GM21528 (cell line): ENCODE results near the gene OPCML.

Experiments
- ATAC-seq: cut with Tn5 transposase; IDR thresholded peaks from one replicate; pipeline ENCODE4 v1.9.1; 2021; ENCODE audit warnings: mild to moderate bottlenecking, moderate library complexity; ENCODE audit not compliant: unreplicated experiment, low FRiP score

The OPCML gene

DNA sequence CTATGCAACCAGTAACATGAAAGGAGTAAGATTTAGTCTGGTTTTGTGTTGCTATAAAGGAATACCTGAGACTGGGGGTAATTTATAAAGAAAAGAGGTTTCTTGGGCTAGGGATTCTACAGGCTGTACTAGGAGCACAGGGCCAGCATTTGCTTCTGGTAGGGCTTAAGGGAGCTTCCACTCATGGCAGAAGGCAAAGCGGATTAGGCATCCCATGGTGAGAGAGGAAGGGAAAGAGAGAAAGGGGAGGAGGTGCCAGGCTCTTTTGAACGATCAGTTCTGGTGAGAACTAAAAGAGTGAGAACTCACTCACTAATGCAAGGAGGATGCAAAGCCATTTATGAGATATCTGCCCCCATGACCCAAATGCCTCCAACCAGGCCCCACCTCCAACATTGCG lies 283.2 kb downstream of the OPCML start:
- ATAC-seq: no peak

DNA sequence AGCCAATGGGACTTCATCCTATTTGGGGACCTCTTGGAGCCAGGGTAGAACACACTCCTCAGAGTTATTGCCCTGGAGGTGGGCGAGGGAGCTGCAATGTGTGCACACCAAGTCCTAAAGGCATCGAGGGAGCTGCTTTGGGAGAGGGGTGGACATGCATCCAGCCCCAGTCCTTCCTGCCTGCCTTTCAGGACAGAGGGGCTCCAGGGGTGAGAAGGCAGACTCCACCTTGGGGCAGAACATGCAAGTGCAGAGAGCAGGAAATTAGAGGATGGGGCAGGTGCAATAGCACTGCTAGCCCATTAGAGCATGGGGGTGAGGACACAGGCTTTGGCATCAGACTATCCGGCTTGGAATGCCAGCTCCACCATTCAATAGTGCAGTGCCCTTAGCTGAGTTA lies 288.5 kb downstream of the OPCML start:
- ATAC-seq: no peak

DNA sequence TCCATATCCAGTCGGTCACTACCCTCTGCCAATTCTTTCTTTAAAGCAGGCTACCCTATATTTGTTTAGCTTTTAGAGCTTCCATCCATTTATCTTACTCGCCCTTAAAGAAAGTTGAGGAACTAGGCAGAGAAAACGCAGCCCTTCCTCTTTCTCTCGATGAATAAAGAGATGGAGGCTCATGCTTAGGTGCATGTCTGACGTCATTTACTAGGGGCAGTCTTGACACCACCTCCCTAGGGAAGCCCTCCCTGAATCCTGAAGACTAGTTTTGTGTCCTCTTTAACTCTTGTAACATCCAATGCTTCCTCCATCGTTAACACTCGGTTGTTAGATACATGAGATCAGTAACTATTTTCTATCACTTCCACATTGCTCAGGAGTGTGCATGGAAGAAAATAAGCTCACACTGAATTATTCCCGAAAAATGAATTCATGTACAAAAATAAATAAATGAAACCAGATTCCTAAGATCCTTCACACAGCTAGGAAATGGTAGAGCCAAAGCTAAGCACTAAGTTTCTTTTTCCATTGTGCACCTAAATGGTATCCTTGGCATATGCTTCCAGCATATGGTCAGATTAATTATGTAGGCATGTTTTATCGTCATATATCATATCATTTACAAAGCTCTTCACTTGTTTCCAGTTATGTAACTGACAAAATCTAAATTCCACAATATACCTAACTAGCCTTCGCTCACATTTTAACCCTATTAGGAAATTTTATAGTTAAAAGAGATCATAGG lies 291.2 kb downstream of the OPCML start:
- ATAC-seq: no peak

DNA sequence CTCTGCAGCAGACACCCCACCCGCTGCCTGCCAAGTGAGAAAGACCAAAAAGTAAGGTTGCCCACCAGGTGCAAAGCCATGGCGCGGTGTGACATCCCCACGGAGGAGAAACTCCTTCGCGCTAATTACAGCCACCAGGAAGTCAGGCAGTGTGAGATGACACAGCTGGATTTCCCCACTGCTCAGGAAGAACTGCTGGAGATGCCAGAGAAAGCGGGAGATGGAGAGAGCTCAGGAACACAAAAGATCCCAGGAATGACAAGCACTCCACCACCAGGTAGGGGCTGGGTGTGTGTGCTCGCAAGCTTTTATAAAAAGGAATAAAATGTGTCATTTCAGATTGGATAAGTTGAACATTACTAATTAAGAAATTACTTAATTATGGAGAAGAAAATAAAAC lies 292.7 kb downstream of the OPCML start:
- no peak for ATAC-seq

DNA sequence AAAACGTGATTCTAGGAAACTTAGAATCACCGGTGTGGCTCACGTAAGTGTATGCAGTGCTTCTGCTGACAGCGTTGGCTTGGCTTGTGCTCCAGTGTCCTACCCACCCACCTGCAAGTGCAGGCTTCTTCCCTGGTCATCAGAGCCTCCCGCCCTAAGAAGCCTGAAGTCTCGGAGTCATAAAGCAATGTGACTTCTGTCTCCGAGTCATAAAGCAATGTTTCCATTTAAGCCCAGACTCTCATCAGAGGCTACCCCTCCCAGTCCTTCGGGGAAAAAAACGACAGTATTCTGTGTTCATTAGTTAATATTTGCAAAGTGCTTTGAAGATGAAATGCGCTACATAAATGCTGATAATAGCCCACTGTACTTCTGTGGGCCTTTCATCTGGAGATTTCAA lies 293.8 kb downstream of the OPCML start:
- no peak for ATAC-seq

DNA sequence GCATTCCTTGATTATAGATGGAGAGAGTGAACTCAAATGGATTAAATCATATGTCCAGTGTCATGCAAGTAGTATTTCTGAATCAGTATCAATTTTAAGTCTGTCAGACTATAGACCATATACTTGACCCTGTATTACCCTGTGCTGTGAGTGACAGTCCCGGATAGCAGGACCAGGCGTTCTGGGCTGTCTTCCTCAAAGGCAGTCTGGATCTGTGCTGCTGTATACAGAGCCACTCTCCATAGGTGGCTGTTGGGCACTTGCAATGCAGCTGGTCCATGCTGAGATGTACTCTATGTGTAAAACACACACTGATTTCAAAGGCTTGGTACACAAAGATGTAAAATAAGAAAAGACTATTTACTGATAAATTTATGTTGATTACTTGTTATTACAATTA lies 294.3 kb downstream of the OPCML start:
- ATAC-seq: no peak

DNA sequence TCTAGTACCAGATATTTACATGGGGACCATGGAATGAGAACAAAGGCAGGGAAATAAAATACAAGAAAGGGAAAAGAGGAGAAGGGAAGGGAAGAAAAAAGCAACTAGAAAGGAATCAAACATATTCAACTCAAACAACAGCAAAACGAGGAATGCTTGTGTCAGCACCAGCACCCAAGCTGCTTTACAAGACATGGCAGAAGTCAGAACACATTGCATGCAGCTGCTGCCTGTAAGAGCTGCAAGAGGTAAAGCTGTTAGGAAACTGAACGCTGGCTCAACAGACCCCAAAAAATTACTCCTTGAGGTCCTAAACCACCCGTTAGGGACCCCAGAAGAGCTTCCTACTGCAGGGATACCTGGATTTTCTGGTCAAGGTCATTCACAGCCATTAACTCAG lies 296.9 kb downstream of the OPCML start:
- no peak for ATAC-seq

DNA sequence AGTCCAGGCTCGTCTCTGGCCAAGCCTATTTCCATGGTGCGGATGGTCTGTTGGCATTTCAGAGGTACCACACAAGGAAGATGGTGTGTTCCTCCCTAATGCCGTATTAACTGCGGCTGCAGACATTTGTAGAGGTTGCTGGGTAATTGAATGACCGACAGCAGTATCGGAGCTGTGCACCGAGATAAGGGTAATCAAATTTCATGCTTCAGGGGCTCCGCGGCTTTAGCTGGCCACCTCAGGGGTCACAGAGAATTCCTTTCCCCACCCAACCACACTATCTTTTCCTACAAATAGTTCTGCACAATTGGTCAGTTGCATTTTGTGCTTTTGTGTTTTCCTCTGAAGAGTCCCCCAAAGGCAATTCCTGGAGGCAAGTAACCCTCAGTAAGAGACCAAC lies 297.4 kb downstream of the OPCML start:
- ATAC-seq: no peak

DNA sequence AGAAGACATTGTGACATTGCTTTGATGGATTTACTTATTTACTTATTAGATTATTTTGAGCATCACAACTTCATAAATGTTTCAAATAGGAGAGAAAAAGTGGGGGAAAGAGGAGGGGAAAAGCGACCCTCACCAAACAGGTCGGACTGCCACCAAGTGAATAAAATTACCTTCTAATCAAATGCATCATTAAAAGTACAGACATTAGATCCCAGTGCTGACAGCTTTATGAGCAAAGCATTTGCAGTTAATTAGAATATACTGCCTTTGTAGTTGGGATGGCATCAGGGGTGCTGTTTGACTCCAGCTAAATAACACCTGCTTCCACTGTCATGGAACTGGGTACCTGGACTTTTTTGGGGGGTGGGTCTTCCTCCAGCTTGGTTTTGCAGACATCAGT lies 299.6 kb downstream of the OPCML start:
- no peak for ATAC-seq

DNA sequence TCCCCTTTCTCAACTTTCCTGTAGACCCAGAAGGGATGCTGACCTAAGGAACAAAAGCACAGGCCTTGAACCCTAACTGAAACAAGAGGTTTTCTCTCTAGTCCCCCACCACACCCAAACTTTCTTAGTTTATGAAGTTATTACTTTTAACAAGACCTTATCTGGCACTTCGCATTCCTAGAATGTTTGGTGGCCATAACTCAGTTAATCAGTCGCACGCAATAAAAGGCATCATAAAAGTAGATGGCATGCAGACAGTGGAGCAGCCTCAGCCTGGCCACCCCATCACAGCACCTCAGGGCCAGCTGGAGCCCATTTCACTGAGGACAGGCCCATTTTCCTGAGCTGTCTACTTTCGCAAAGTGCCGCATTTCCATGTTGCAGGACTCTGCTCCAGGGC lies 301.9 kb downstream of the OPCML start:
- ATAC-seq: no peak

DNA sequence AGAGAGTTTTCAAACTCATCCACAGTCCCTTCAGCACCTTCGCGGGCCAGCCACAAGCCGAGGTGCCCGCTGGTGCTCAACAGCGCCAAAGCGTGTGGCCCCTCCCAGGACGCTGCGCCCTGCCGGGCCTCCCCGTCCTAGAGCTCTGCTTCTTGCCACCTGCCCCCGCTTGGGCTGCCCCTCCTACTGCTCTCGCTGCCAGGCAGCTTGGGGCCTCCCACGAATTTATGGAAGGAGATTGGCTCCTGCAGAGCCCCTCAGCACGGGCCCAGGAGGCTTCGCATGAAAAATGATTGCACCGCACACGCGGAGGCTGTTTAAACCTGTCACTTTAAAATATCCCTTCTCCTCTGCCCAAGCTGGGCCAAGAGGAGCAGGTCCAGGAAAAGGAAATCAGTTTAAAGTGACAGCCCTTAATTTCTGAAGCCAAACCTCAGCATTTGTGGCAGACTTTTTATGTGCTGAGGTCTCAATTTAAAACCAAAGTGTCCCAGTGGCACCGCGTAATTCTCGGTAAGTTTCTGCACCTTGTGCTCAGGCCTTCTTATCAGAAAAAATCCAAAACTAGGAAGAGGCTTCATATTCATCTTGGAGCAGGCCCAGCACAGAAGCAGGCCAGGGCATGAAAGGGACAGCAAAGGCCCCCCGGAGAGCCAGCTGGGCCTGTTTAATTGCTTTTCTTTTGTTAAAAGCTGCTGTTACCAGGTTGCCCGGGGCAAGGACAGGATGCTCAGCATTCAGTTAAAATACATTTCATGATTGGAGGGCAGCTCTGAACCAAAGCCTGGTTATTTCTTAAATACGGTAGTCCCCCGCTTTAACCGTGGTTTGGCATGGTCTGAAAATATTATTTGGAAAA lies 303.6 kb downstream of the OPCML start:
- no peak for ATAC-seq

DNA sequence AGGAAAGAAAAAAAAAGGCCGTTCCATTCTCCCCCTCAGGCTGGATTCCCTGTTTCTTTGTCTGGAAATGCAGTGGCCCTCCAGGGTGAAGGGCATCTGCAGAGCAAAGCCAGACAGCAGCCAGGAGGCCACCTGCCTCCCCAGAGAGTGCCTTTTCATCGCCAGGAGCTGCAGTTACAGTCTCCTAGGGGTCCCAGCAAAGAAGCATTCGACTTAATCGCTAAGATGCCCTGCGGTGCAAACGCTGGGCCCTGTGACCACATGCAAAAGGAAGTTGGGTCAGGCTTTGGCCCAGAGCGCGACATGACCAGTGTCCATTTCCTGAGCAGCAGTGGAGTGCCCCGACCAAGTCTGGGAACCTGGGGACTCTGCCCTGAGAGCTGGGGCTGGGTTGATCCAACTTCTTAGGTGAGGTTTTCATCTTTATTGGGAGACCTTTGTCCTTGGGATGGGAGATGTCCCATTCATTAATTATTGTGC lies 304.6 kb downstream of the OPCML start:
- ATAC-seq: no peak

DNA sequence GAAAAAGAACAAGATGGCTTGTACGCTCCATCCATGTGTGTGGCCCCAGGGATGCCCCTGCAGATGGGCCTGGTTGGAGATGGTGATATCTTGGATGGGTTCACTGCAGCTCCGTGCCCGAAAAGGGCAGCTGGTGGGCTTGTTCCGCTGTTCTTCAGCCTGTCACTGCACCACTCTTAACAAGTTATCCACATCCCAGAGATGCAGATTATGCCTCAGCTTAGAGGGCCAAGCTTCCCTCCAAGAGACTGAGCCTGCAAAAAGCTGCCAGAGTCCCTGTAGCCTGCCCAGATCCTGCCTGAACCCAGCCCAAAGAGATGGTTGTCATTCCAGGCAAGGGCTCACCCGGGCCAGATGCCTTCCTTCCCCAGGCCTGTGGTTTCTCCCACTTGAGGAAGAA lies 308.0 kb downstream of the OPCML start:
- ATAC-seq: no peak

DNA sequence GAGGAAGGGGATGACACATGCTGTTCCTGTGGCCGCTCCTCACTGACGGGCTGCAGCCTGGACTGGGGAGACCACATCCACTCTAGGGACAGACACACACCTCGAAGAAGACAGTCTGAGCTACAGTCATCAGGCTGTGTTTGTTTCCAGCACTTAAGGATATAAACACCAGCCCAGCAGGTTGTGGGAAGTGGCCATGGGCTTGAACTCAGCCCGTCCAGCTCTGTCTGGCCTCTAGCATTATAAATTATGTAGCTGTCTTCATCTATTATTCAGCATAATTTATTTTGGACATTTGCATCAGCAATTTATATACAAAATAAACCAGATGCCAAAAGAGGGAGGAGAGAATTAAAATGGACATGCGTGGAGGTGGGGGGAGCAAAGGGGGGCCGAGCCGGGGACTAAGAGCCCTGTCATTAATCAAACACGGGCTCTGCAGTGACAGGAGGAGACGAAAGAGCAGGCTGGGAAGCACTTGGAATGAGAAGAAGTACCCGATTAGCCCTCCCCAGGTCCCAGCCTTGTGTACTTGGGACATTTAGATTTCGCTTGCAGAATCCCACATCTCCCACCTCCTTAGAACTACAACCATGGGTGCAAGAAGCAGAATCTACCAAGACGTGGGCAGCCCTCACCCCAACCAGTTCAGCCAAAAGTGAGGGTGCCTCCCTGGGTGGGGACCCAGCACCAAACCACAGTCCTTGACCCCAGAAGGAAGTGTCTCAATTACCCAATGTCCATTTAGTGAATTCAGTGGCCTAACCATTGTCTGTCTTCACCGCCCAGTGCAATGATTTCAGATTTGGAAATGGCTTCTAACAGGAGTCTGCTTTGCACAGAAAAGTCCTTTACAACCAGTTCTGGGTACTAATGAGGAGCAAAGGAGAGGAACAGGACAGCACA lies 309.6 kb downstream of the OPCML start:
- no peak for ATAC-seq

DNA sequence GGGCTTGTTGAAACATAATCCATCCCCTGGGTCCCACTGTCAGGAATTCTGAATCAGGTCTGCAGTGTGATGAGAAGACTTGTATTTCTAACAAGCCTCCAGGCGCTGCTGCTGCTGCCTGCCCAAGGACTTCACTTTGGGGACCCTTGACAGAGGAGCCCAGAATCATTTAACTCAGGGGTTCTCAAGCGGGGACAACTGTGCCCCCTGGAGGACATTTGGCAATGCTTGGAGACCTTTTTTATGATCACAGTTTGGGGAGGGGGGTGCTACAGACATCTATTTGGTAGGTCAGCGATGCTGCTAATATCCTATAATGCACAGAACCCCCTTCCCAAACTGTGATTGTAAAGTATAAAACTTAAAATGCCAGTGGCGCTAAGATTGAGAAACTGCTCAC lies 312.8 kb downstream of the OPCML start:
- ATAC-seq: no peak

DNA sequence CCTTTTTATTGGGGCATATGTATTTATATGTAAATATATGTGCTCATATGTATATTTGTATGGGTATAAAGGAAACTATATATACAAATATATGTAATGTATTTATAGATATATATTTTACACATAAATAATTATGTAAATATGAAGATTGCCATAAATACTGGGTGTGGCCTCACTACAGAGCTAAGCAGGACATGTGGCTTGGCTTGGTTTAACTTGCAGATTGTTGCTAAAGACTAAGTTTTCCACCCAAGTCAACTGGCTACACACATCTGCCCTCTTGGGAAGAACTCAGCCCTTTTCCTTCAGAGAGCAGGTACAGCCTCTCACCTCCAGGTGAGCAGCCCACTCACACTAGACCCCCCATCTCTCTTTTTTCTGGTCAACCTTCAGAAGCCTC lies 315.5 kb downstream of the OPCML start:
- no peak for ATAC-seq

DNA sequence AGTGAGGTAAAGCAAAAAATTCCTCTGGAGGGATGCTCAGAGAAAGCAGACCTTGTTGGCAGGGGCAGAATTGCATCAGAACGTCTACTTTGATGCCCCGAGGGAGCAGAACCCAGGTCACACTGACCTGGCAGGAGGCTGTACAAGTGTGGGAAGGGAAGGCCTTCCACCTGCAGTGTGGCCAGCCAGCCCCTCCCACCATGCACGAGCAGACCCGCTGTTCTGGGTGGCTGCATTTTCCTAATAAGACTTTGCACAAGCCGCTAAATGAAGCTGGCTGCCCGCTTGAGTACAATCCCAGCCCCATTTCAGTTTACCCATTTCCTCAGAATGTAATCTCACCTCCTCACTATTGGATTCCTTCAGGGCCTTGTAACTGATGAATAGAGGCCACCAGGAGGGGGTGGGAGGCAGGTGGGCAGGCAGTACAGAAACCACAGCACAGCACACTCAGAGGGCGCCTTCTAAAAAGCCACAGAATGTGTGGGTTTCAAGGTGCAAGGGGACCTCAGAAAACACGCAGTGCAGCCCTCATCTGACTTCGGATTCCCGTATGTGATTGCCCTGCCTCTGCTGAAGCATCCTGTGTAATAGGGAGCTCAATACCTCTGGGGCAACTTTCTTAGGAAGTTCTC lies 316.6 kb downstream of the OPCML start:
- no peak for ATAC-seq

DNA sequence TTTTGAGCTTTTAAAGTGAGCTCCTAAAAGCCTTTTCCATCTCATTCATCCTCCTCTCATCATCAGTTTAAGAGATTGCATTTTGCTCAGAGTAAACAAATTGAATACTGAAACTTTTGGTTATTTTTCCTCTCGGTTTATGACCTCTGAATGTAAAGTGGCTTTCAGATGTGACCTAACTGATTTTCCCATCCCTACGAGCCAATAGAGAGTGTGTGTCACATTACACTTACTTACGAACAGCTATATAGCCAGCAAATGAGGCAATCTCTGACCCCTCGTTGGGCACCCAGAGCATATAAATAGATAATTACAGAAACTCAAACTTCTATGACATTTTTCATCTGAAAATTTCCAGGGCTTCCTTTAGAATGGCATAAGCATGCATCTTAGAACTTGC lies 317.7 kb downstream of the OPCML start:
- ATAC-seq: no peak

DNA sequence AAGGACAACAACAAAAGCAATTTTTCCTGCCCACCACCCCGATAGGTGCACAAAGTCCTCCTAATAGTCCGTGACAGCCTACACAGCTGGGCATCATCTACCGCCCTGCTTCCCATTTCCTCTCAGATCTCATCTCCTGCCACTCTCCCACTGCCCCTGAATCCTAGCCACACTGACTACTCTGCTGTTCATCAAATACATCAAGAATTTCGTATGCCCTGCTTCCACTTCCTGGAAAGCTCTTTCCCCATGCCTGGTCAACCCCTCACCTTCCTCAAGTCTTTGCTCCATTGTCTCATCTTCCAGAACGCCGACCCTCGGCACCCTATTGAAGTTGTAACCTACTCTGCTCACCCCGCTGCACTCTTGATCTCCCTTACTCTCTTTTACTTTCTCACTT lies 320.1 kb downstream of the OPCML start:
- no peak for ATAC-seq

DNA sequence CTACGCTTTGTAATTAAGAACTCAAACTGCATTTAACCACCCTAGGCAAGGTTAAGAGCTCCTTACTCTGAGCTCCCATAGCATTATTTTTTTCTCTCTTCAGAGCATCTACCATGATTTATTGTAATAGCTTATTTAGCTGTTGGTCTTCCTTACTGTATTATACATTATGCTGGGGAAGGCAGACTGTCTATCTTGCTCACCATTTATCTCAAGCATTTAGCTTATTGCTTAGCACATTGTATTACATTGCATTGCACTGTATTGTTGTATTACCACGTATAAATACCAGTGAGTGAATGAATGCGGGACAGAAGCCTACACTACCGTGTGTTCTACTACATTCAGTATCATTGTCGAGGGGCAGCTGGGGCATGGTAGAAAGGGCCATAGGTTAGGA lies 324.3 kb downstream of the OPCML start:
- ATAC-seq: no peak
